Endometrial microvascular endothelial cells (primary cell): ENCODE data around the gene EIF5A2. TPM values are rescaled to one million over a fixed set of nuclear protein-coding genes. Genes with fewer than 3 reads are reported as not detected.

Experiments
- in situ Hi-C: cut with HindIII; loops from 2 replicates; pipeline ENCODE4 v1.10.0; 2017; ENCODE audit warnings: low sequenced_read_pairs, low pct_unique_long_range_greater_than_20kb; ENCODE audit errors: inconsistent ontology term
- total RNA-seq: library from RNA; depleted of rRNA; stranded (reverse); fragments of >200 nt; gene quantifications from one replicate; pipeline ENCODE4 v1.2.3, GENCODE V29; 2015; ENCODE audit errors: inconsistent ontology term

Gene EIF5A2
- total RNA-seq, 1 donor from 2014 or later = 4.9 TPM

- in situ Hi-C loops = no loop called here
Observed at GRCh38 chr3:170864525-170865208, 43.8 kb downstream of the EIF5A2 start.

DNA sequence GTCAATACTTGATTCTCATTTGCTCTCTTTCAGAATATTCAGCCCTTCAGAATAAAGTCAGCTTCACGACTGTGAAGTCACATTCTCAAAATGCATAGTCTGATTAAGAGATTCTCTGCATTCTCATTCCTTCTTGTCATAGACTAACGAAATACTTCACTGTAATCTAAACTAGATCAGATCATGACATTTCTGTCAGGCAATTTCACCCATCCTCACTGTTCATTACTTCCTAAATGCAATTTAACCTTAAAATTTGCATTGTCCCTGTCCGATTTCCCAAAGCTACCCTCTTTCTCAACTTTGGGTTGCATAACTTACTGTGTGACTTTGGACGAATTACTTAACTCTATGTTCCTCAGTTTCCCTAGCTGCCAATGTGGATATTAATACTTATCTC, 44.6 kb downstream of the EIF5A2 start:
- in situ Hi-C loops = no loop called here

GRCh38 chr3:170862618-170863374, 45.6 kb downstream of the EIF5A2 start:
- in situ Hi-C loops = no loop called here

DNA sequence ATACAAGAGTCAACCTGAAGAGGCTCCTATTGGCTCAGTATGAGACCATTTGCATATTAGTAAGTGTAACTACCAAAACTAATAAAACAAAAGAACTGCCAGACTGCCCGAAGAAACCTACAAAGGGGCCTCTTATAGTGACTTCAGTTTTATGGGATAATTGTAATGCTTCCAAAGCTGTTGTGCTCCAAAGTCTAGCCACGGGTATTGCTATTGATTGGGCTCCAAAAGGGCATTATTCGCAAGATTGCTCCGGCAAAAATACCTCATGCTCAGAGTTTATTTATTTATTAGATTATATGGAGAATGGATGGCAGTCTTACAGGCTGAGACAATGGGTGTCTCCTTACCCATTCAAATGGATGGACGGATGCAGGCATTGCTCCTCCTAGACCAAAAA, 49.8 kb downstream of the EIF5A2 start:
- in situ Hi-C loops = loop anchor here (10.0 kb wide), 1 partner anchor 634 kb away; the partner anchor contains the start of gene PRKCI

- in situ Hi-C loops = loop anchor here (10.0 kb wide), 1 partner anchor 628 kb away; the partner anchor contains the start of gene PRKCI
Observed at GRCh38 chr3:170852324-170852723, 56.1 kb downstream of the EIF5A2 start.

DNA sequence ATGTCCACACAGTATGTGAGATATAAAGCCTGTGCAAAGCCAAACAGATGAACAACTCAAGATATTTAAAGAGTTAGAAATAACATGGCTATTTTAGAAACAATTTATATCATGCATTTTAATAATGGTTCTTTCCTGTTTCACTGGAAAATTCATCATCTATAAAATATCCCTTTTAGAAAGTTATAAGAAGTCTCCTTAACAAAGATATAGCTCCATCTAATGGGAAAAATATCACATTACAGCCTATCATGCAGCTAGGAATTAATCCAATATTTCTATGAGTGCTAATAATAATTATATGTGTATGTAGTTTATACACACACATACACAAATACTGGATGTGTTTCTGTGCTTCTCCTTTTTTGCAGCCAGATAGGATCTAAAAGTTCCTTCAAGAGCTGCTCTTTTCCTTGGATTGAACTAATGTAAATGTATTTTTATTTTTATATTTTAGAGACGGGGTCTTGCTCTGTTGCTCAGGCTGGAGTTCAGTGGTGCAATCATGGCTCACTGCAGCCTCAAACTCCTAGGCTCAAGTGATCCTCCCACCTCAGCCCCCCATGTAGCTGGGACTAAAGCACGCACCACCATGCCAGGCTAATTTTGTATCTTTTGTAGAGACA, 60.0 kb downstream of the EIF5A2 start:
- in situ Hi-C loops = no loop called here

- in situ Hi-C loops = no loop called here
Observed at GRCh38 chr3:170844377-170844776, 64.1 kb downstream of the EIF5A2 start.

- in situ Hi-C loops = no loop called here
Observed at GRCh38 chr3:170840291-170840859, 68.1 kb downstream of the EIF5A2 start.

- in situ Hi-C loops = no loop called here
Observed at GRCh38 chr3:170839518-170840100, 68.8 kb downstream of the EIF5A2 start.

Other genes with a start within 250 kb of the EIF5A2 start
- gene RPL22L1, start 38.4 kb downstream of the EIF5A2 start, total RNA-seq = 320 TPM
- gene SLC2A2, start 118.1 kb upstream of the EIF5A2 start, total RNA-seq = not detected